Pulmonary artery endothelial cell (primary cell): ENCODE measurements around the gene SMG6. TPM values are rescaled to one million over a fixed set of nuclear protein-coding genes. Genes with fewer than 3 reads are reported as not detected.
"Not testable (repeated sequence)": the region's sequence is repeated elsewhere in the genome, so short reads cannot be mapped to it uniquely, and the experiment has no call there.

Experiments used
- DNase-seq: peaks from one replicate; pipeline ENCODE4 v3.0.0-alpha.2; 2011; ENCODE audit warnings: low read depth, low spot score
- total RNA-seq: library from RNA; depleted of rRNA; stranded (reverse); fragments of >200 nt; gene quantifications from 2 replicates; pipeline ENCODE4 v1.2.3, GENCODE V29; 2014

Gene SMG6
- total RNA-seq, 1 donor from 2014 or later: 24.9 TPM

- no peak for DNase-seq
These were observed 122.8 kb downstream of the SMG6 start for GRCh38 chr17:2180768-2181167.

DNA sequence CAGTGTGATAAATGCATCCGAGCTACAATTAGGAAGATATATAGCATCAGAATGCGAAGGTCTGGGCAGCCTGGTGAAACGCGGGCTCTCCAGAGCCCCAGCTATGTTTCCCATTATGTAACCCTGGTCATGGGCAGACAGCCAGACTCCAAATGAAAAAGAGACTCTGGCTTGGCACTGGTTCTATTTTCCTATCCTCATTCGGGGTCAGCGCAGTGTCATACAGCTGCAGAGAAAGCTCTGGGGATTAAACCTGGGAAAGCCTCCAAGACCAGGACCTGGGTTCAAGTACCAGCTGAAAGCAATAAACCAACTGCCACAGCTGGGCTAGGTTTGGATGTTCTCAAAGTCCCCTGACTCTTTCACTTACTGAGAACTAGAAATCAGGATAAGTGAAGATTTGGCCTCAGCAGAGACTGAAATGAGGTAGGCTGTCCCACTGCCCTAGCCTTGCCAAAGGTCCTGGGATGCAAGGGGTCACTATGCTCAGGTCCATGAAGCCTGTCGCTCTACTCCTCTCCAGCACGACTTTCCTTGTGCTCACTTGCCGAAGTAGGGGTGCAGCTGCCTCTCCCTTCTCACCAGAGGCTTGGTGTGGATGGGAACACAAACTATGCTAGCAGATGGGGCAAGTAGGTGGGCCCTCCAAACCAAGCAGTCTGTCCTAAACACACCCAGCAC is 123.8 kb downstream of the SMG6 start:
- DNase-seq: peak; percentile 86

- DNase-seq: no peak
These were observed 124.6 kb downstream of the SMG6 start for GRCh38 chr17:2178798-2179501.

DNA sequence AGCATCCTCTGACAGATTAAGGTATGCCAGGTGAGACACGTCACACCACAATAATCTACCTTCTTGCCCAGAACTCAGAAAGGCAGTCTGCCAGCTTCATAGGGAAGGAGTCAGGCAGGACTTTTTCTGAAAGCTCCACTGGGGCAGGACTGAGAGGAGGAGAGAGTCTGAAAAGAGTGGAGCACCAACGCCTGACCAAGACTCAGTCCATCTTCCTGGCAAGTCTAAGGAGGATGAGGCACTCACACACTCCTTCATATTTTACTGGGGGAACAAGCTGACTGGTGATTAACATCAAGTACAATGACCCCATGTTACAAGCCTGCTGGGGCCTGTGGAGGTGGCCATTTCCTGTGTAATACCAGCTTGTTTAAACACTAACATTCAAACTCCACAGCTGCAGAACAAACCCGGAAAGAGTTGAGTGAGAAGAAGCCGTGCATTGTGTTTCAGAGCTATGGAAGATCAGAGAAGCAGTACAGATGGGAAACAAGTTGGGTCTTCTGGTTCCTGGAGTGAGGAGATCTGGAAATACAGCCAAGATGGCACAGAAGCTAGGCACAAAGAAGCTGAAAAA is 126.3 kb downstream of the SMG6 start:
- no peak for DNase-seq

DNA sequence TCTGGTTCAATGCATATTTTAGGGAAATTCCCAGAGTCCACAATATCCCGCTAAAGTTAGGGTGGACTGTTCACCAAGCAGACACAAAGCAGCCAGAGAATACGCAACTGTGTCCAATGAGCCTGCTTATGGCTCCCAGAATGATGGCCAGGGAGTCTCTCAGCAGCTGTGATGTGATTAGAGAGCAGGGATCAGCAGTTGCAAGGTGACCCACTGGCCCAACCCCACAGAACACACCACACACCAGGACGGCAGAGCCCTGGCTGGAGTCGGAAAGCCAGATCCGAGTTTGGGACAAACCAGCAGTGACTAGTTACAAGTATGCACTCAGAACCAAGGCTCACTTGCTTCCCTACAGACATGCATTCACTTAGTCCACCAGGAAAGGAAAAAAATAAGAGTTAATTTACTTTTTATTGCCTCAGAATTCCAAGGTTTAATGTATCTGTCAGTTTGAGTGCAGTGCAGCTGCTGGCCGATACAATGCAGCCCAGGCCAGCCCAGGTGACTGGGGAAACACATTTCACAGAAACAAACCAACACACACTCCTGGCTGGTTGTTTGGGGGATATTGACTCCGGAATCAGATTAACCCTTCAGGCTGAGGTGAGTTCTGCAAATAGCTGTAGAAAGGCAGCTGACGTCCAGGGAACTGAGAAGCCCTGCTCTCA is 127.0 kb downstream of the SMG6 start:
- DNase-seq: no peak

GRCh38 chr17:2175294-2175628 is 128.3 kb downstream of the SMG6 start:
- no peak for DNase-seq

GRCh38 chr17:2174468-2175293 is 128.9 kb downstream of the SMG6 start:
- peak; percentile 96 for DNase-seq

DNA sequence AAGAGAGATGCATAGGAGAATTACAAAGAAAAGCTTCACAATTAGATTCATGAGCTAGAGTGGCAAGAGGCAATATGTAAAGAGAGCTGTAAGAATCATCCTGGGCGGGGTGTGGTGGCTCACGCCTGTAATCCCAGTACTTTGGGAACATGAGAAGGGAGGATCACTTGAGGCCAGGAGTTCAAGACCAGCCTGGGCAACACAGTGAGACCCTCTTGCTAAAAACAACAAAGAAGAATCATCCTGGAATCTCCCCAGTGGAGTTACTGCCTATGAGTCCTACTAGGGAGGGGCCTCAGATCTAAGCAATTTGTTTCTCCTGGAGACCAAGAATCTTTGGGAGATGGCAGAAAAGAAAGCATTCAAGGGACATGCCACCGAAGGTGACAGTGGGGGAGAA is 129.6 kb downstream of the SMG6 start:
- no peak for DNase-seq

DNA sequence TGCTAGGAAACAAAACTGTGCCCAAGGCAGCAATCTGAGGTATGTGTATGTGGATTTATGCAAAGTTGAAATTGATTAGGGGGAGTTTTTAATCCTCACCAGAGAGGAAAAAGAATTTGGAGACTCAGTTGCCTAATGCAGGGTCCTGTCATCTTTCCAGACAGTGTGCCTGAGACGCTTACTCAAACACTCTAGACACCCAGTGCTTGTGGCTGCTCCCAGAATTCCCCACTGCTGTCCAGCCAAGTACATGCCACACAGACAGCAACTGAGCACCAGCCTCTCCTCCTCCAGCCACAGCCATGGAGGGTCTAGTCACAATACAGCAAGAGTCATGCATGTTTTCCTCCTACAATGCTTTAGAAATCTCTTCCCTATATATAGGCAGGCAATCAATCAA is 130.6 kb downstream of the SMG6 start:
- DNase-seq: no peak

DNA sequence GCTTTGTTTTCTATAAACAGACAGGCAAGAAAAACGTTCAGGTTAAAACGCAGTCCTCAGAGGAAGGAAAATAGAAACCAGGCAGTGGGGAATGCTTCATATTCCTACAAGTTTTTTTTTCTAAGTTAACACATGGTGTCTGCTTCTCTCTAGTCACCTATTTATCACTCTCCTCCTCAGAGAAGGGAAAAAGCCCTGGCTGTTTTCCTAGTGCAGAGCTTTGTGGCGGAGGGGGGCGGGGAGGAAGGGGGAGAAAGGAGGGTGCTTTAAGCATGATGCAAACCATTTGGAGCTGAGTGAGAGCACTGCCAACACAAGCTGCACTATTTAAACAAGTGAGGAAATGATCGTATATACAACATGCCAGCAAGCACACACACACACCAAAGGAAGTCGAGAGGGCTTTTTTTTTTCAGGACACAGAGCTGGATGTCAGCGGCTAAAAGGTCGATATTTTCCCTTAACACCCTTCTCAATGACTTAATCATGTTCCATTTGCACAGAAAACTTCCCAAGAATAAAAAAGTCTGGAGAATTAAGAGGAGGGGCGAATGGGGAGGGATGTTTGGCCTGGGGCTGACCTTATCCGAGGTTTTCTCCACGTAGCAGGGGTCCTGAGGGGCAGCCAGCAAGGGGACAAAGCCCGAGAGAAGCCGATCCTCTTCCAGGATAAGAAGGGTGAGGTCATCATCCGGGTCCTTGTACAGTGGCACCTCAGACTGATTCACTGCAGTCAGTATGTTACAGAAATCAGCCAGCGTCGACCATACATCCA is 131.3 kb downstream of the SMG6 start:
- DNase-seq: peak; percentile 95

GRCh38 chr17:2171702-2172076 is 131.9 kb downstream of the SMG6 start:
- no peak for DNase-seq

- DNase-seq: no peak
These were observed 133.6 kb downstream of the SMG6 start for GRCh38 chr17:2170023-2170422.

DNA sequence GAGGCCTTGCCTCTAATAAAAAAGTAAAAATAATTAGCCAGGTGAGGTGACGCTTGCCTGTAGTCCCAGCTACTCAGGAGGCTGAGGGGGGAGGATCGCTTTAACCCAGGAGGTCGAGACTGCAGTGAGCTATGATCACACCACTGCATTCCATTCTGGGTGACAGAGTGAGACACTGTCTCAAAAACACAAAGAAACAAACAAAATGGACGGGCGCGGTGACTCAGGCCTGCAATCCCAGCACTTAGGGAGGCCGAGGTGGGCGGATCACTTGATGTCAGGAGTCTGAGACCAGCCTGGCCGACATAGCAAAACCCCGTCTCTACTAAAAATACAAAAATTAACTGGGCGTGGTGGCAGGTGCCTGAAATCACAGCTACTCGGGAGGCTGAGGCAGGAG is 137.9 kb downstream of the SMG6 start:
- not testable (repeated sequence) for DNase-seq

- no peak for DNase-seq
These were observed 145.2 kb downstream of the SMG6 start for GRCh38 chr17:2158396-2158780.

- no peak for DNase-seq
These were observed 145.8 kb downstream of the SMG6 start for GRCh38 chr17:2157675-2158395.

DNA sequence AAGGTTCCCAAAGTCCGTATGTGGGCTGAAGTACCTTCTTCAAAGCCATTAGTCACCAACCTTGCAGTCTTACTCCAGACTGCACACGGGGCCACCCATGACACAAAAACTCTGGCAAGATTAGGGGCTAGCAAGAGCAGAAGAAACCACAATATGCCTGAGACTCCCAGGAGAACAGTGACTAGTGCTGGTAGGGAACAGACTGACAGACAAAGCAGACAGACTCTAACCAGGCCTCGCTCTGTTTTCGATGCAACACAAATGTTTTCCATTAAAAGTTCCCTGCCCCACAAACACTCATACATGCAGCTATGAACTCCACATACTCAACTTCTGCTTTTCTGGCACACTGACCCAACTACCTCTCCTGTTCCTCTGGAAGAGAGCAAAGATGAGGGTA is 146.5 kb downstream of the SMG6 start:
- DNase-seq: no peak

DNA sequence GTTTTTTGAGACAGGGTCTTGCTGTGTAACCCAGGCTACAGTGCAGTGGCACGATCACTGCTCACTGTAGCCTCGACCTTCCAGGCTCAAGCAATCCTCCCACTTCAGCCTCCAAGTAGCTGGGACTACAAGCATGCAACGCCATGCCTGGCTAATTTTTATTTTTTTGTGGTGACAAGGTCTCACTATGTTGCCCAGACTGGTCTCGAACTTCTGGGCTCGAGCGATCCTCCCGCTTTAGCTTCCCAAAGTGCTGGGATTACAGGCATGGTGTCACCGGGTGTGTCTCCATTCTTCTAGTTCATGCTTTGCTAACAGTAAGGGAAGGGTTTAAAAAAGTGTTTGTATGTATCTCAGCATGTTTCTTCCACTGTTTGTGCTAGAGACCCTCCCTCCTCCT is 146.9 kb downstream of the SMG6 start:
- DNase-seq: no peak

- no peak for DNase-seq
These were observed 148.0 kb downstream of the SMG6 start for GRCh38 chr17:2155573-2155972.

DNA sequence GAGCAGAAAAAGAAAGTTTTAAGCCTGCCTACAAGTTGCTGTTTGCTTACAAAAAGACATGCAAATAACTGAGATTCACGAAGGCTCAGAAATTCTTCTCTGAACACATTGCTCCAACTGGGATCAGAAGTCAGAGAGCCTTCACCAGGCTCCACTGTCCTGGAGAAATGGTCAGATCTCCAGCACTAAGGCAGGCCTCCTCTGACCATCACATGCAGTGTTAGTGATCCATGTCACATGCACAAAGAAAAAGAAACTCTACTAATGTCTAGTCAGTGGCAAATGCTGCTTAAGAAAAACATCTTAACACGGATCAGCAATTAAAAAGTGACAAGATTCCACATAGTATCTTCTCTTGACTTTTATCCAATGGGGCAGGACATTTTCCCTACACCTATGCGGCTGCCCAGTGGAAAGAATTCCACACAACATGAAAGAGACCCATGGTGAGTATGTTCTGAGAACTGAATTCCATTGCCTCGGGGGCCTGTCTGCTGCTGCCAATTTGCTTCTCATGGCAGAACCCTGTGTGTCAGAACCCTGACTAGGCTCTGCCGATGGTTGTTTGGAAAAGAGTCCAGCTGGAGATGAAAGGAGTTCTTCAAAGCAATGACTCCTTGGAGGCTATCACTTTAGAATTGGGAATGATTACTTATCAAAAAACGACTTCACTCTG is 152.1 kb downstream of the SMG6 start:
- no peak for DNase-seq

DNA sequence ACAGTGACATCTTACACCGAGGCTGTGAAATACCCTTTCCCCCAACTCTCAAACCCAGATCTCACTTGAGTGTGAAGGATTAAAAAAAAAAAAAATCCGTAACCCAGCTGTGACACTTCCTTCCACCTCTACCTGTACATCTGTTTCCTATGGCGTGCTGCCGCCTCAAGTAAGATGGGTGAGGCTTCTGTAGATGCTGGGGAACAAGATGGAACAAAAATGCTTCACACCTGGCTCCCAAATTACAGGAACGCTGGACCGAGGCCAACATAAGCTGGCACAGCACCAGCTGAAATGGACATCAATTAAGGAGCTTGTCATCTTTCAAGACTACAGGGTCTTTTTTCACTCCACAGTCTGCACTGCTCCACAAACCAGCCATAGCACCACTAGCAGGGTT is 152.8 kb downstream of the SMG6 start:
- no peak for DNase-seq
